DMS 273 treated with DMSO at 0.1 percent for 48 hours (cell line): ENCODE measurements around the gene SPATA2.
"Not testable (repeated sequence)": the region's sequence is repeated elsewhere in the genome, so short reads cannot be mapped to it uniquely, and the experiment has no call there.

Source experiments
- DNase-seq: peaks from one replicate; lab custom pipeline; 2025; lab: John Stamatoyannopoulos, UW

SPATA2 gene, protein sequence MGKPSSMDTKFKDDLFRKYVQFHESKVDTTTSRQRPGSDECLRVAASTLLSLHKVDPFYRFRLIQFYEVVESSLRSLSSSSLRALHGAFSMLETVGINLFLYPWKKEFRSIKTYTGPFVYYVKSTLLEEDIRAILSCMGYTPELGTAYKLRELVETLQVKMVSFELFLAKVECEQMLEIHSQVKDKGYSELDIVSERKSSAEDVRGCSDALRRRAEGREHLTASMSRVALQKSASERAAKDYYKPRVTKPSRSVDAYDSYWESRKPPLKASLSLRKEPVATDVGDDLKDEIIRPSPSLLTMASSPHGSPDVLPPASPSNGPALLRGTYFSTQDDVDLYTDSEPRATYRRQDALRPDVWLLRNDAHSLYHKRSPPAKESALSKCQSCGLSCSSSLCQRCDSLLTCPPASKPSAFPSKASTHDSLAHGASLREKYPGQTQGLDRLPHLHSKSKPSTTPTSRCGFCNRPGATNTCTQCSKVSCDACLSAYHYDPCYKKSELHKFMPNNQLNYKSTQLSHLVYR

DNA sequence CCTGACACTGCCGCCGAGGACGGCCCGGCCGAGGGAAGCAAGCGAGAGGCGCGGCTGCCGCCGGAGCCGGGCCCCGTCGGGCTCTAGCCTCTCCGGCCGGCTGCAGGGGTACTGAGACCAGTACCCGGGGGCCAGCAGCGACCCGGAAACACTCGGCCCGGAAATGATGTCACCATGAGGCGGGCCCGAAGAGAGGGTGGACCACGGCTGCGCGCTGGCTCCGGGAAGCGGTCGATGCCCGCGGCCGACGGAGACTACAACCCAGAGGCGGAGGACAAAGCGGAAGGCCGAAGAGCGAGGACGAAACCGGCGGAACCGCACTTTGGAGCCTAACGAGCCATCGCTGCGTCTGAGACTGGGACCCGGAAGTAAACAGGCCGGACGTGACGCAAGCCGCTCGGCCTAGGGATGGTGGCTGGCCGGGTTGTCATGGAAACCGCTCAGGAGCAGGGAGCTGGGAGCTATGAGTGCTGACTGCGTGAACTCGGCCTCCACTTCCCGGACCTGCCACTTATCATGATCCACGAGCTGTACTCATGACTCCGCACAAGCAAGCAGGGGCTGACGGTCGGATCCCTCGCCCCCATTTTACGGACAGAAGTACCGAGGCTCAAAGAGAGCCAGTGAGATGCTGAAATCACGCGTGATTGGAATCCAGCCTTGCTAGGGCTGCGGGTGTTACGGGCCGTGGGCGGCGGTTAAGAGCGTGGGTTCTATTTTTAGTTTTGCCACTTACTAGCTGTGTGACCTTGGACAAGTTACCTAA is at the start of gene SPATA2:
SPATA2 (minus strand) TSS at position 150 of the 766 bp plus-strand sequence. CDS start 7,039 bp downstream, outside the sequence.
- peak; percentile 76 for DNase-seq

DNA sequence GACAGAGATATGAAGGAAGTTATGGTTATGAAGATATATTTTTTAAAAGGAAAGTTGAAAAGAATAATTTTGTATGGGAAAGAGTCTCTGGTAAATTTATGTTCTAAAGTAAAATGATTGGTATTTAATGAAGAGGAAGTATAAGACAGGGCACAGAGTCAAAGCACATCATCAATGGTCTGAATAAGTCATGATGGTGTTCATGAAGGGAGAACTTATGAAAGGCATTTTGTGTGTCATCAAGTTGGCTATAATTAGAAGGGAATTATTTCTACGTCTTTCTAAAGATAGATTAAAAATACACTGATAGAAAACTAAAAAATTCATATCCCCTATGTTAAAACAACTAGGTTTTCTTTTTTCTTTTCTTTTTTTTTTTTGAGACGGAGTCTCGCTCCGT is 46.1 kb upstream of the SPATA2 start:
- DNase-seq = no peak

DNA sequence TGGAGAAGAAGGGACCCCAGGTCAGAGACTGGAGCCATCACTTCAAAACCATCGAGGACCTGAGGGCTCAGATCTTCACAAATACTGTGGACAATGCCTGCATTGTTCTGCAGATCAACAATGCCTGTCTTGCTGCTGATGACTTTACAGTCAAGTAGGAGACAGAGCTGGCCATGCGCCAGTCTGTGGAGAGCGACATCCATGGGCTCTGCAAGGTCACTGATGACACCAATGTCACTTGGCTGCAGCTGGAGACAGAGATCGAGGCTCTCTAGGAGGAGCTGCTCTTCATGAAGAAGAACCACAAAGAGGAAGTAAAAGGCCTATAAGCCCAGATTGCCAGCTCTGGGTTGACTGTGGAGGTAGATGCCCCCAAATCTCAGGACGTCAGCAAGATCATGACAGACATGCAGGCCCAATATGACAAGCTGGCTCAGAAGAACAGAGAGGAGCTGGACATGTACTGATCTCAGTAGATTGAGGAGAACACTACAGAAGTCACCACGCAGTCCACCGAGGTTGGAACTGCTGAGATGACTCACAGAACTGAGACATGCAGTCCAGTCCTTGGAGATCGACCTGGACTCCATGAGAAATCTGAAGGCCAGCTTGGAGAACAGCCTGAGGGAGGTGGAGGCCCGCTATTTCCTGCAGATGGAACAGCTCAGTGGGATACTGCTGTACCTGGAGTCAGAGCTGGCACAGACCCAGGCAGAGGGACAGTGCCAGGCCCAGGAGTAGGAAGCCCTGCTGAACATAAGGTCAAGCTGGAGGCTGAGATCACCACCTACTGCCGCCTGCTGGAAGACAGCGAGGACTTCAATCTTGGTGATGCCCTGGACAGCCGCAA is 42.0 kb upstream of the SPATA2 start:
- DNase-seq = not testable (repeated sequence)

DNA sequence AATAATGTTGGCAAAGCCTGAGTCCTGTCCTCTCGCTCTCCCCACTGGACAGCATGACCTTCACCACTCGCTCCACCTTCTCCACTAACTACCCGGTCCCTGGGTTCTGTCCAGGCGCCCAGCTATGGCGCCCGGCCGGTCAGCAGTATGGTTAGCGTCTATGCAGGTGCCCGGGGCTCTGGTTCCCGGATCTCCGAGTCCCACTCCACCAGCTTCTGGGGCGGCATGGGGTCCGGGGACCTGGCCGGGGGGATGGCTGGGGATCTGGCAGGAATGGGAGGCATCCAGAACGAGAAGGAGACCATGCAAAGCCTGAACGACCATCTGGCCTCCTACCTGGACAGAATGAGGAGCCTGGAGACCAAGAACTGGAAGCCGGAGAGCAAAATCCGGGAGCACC is 41.4 kb upstream of the SPATA2 start:
- no peak for DNase-seq

DNA sequence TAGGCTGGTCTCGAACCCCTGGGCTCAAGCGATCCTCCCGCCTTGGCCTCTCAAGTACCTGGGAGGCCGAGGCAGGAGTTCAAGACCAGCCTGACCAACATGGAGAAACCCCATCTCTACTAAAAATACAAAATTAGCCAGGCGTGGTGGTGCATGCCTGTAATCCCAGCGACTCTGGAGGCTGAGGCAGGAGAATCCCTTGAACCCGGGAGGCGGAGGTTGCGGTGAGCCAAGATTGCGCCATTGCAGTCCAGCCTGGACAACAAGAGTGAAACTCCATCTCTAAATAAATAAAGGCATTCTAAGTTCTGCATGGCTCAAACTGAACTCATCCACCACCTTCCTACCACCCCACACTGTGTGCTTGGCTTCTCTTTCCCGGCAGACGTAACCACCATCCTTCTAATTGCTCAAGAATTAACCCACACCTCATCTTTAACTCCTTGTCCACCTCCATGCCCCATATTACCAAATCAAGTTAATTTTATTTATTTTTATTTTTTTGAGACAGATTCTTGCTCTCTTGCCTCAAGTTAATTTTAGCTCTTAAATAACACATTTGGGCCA is 40.6 kb upstream of the SPATA2 start:
- not testable (repeated sequence) for DNase-seq

DNA sequence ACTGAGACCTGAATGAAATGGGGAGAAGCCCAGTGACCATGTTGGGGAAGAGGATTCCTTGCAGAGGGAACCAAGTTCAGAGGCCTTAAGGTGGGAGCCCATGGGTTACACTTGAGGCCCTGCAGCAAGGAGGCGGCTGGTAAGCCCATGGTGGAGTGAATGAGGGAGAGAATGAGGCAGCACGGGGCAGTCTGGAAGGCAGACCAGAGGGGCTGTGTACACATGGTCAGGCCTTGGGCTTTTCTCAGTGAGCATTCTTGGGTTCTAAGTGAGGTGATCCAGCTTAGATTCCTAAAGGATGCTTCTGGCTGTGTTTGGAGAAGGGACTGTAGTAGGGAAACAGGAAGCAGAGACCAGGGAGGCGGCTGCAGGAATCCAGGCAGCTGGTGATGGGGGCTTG is 39.8 kb upstream of the SPATA2 start:
- no peak for DNase-seq

DNA sequence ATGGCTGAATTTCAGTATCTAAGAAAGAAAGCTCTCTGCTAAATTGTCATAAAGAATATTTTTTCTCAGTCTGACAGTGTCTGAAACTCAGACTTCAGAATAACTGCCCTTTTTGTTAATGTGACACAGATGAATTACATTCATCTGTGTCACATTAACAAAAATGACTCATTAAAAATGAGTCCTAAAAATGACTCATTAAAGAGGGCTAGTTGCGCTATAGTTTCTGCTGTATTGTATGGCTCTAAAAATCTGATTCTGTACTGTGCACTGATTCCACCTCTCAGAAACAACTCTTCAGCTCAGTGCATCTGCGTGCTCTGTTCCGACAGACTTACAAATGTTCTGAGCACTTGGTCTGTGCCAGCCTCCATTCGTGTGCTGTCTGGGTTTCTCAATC is 35.8 kb upstream of the SPATA2 start:
- no peak for DNase-seq

DNA sequence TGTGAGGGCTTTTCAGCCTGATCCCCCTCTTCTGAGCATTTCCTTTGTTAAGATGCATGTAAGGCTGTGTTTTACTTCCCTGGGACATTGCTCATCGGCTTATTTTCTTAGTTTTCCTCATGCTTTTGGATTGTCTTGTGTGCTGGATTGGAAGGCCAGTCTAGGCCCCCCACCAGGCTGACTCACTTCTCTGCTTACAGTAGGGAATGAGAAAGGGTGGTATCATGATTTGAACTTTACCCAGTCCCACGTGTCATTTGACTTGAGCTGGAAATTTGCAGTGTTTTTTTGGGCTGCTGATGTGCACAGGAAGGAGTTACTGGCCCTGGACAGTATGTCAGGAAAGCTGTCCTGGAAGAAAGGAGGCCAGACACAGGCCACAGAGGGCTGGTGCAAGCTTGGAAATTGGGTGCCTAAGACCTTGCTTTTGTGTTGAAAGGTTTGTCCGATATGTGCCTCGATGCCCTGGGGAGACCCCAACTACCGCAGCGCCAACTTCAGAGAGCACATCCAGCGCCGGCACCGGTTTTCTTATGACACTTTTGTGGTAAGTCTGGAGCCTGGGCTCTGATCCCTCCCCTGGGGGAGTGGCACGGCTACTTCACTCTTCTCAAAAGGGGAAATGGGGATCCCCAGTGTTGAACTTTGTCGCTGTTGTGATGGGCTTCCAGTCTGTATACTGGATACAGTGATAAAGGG is 33.6 kb upstream of the SPATA2 start:
- DNase-seq = no peak

DNA sequence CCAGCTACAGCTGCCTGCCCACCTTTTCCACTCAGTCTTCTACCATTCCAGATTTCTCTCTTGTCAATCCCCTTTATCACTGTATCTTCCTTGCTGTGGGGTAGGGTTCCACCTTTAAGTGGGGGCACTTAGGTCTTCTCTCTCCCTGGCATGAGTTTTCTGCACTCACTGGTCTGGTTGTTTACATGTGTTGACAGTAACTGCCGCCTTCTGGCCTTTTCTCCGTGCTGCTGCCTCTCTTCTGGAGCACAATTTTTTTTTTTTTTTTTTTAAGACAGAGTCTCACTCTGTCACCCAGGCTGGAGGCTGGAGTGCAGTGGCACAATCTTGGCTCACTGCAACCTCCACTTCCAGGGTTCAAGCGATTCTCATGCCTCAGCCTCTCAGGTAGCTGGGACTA is 32.8 kb upstream of the SPATA2 start:
- no peak for DNase-seq

DNA sequence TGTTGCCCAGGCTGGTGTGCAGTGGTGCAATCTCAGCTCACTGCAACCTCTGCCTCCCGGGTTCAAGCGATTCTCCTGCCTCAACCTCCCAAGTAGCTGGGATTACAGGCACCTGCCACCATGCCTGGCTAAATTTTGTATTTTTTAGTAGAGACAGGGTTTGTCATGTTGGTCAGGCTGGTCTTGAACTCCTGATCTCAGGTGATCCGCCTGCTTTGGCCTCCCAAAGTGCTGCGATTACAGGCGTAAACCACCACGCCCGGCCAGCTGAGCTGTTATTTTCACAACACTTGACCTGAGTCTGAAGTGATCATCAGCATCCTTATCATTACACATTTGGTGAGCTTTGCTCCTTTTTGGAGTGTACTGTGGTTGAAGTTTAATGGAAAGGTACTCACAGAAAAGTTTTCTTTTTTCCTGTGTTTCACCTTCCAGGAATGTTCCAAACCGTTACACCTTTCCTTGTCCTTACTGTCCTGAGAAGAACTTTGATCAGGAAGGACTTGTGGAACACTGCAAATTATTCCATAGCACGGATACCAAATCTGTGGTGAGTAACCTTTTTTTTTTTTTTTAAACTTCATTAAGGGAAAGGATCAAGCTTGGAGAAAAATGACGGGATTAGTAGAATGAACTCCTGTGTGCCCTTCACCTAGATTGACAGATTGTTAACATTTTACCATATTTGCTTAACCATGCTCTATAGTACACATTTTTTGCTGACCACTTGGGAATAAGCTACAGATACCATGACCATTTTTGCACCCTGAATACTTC is 30.6 kb upstream of the SPATA2 start:
- no peak for DNase-seq

DNA sequence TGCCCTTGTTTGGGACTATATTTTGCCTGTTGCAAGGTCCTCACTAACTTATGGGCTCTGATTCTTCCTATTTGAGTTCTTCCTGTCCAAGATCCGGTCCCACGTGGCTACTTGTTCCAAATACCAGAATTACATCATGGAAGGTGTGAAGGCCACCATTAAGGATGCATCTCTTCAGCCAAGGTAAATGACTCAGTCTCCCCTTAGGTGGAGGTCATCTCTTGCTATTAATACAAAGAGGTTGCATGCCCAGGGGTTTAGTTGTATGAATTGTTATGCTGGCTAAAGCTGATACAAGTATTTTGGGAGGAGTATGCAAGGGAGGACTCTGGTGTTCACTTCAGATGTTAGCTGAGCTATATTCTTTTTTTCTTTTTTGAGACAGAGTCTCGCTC is 30.0 kb upstream of the SPATA2 start:
- no peak for DNase-seq

DNA sequence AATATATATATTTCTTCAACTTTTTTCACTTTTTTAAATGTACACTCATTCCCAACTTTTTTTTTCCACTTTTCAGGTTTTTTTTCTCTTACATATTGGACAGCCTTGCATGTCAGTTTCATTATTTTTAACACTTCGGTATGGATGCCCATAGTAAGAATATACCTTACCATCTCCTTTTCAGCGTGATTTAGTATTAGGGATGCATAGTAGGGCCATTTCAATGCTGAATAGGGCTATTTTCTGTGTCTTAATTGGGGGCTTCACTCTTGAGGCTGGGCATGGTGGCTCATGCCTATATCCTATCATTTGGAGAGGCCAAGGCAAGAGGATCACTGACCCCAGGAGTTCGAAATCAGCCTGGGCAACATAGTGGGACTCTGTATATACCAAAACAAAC is 27.6 kb upstream of the SPATA2 start:
- DNase-seq = no peak

DNA sequence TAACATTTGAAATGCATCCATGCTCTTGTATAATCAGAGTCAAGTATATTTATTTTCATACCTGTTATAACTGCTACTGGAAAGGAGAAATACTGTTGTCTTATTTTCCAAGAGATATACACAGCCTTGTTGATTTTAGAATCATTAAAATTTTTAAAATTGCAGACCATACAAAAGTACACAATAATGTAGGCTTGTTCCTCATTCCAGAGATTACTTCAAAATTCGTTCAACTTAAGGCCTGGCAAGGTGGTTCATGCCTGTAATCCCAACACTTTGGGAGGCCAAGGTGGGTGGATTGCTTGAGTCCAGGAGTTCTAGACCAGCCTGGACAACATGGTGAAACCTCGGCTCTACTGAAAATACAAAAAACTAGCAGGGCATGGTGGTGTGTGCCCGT is 27.0 kb upstream of the SPATA2 start:
- no peak for DNase-seq

DNA sequence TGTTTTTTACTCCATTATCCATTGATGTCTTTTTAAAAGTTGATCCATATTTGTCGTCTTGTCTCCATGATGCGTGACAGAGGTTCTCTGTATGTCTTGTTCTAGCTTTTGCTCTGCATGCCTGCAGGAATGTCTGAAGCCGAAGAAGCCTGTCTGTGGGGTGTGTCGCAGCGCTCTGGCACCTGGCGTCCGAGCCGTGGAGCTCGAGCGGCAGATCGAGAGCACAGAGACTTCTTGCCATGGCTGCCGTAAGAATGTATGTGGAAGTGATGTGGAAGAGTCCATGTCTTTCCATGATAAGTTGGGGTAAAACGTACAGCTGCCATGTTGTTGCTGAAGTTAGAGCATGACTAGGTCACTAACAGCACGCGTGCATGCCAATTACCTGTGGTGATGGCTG is 26.1 kb upstream of the SPATA2 start:
- no peak for DNase-seq

DNA sequence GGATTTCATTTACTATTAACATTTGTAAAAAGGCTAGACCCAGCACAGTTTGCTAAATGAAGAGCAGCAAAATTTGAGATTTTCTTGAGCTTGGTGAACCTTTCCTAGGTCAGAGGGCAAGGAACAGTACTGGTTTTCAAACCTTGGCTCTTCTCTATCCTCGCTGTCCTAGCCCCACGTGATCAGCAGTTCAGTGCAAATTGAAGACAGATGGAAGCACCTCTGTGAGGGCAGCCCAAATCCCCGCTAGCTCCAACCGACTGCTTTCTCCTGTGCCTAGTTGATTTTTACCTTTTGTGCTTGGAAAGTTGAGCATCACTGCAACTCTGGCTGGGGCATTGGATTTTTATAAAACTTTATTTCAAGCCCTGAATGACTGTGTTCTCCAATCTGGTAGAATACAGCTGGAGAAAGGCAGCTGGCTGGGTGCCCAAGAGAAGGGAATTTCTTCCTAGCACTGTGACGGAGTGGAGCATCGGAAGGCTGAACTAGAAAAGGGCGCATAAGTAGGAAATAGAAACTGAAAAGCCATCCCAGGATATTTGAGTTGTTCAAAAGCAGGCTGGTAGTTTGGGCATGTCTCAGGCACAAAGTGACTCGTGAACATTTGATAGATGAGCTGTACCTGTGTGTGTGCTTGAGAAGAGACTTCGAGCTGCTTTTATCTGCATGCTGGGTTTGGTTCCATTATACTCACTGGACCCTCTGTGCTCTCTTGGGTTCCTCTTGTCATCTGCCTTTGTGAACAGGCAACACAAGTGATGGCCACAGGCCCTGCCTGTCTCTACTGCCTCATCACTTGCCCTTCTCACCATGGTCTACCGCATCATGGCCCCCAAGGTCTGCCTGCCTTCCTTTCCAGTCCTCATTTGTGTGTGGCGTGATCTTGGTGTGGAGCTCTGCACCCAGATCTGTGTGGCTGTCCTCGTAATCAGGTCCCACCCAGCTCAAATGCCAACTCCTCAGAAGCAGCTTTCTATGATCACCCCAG is 23.1 kb upstream of the SPATA2 start:
- no peak for DNase-seq

DNA sequence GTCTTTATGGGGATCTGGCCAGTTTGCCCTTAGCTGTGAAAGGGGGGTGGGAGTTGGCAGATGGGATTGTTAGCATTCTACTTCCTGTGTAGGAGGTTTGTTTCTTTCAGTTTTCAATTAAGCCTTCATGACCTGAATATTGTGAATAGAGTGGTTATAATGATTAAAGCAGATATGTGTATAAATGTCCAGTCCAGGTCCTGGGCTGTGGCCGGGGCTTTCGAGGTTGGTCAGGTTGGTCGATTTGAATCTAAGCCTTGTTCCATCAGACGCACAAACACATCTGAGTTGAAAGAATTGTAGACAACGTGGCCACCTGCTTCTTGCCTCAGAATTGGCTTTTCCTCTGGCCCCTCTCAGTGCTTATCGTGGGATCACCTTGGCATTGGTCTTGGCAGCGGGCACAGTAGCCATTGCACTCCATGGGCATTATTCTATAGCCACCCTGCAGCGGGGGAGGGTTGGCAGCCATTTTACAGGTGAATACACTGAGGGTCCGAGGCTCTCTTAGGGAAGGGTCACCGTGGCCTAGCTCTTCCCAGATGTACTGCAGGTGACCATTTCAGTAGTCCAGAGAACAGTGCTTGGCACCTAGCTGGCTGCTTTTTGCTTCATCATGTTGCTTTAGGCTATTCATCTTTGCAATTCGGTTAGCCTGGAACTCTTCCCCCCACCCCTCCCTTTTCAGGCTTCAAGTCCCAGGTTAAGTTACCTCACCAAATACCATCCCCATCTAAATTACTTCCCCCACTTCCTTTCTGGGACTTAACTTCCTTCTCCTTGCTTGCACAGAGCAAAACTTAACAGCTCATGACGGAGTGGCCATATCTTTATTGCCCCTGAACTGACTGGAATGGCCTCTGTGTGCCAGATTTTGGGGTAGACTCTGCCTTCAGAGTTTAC is 21.9 kb upstream of the SPATA2 start:
- no peak for DNase-seq

DNA sequence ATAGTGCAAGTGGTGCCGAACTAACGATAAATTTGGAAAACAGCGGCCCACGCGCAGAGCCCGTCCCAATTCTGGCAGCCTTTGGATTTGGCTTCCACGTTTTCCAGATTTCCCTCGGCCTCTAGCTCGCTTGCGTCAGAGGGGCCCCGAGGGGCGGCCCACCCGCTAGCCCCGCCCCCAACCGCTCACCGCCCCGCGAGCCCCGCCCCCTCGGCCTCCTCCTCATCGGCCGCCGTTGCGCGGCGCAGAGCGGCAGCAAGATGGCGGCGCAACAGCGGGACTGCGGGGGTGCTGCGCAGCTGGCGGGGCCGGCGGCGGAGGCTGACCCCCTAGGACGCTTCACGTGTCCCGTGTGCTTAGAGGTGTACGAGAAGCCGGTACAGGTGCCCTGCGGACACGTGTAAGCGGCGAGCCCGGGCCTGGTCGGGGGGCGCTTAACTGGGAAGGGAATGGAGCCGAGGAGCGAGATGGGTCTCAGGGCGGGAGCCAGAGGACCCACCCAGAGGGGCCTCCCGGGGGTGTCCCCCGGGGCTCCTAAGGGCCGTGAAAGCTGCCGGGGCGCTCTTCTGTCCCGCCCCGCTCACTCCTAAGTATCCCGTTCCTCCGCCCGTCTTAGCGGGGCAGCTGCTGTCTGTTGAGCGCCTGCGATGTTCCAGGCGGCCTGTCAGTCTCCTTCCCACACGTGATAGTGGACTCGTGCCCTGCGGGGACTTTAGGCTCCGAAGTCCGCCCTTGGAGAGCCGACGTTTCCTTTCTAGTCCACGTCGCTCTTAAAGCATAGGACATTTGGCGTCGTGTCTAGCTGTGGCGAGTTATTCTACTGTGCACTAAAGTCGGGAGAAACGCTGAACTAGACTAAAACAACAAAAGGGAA is 21.1 kb upstream of the SPATA2 start, which contains the start of gene RNF114:
RNF114 (plus strand) TSS at position 245 of the 874 bp plus-strand sequence; CDS start at position 261, 16 bp downstream.
- peak; percentile 64 for DNase-seq
